Stimulated activated CD4-positive, alpha-beta T cell treated with anti-CD3 and anti-CD28 coated beads, Interleukin-12 subunit alpha, Interleukin-12 subunit beta, amount 100 ng/mL, for 4 hours (primary cell): ENCODE results near the gene RPL10.

Source experiments
- DNase-seq: peaks from one replicate; pipeline ENCODE4 v3.0.0-alpha.2; 2020

Gene RPL10

DNA sequence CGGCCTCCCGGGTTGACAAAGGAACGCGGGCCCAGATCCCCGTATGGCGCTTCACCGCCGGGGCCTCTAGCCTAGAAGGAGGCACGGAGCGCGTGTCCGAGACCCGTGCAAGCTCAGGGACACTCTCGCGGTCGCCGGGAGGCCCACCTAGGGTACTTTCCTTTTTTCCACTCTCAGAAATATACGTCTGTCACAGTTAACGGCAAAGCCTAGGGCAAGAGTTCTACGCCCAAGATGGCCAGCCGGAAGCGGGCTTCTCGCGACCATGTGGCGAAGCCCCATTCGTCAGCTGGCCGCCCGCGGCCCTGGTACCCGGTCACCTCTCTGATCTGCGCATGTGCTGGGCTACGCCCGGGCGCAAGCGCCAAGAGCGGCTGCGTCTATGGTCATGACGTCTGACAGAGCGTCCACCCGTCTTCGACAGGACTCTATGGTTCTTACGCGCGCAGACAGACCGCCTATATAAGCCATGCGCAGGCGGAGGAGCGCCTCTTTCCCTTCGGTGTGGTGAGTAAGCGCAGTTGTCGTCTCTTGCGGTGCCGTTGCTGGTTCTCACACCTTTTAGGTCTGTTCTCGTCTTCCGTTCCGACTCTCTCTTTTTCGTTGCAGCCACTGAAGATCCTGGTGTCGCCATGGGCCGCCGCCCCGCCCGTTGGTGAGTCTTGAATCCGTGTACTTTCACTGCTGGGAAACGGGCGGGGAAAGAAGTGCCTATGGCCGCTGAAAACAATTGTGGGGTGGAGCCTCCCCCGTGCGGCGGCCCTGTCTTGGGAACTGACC lies at the start of gene RPL10:
TSS of gene RPL10 (plus strand) at position 490 of the 780 bp plus-strand sequence. CDS start at position 633, 143 bp downstream.
- DNase-seq, result peak; percentile 80

DNA sequence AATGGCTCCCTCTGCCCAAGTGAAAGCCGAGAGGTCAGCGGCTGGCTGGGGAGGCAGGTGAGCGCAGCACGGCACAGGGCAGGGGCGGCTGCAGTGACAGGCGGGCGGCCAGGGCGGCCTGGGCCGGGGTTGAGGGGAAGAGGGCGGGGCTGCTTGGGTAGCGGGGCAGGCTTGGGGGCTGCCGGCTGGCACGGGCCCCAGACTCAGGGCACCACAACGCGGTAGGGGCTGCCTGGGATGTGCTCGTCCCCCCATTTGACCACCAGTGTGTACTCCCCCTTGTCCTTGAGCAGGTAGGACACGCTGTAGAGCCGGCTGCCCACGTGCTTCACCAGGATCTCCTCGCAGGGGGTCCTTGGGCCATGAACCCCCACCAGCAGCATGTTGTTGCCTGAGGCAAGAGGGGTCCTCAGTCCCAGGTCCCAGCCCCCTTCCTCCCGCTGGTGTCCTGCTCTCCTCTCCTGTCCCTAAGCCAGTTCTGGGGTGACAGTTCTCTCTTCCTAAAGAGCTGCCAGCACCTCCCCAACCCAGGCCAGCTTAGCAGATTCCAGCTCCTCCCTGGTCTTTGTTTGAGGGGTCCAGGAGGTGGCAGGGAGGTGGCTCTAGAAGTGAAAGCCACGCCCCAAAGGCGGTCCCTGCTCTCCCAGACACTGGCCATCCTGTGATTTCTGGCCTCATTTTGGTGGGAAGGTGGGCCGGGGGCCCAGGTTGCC lies 49.4 kb upstream of the RPL10 start:
- no peak for DNase-seq

DNA sequence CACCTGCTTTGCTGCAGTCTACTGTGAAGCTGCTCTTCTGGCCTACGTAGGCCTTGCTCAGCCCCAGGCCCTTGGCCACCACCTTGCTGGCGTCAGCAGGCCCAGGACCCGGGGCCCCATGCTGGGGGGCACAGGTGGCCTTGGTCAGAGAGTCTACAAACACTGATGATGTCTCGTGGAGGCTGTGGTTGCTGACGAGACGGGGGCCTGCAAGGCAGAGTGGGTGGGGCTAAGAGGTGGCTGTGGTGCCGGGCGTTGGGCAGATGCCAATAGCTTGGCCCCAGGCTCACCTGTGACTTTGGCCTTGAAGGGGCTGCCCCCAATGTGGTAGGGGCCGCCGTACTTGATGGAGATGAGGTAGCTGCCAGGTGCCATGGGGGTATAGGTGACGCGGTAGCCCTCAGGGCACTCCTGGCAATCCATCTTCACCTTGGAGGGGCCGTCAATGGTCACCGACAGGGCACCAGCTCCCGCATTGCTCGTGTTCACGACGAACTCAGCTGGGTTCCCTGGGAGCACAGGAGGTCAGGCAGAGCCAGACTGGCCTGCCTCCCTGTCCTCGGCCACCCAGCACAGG lies 48.7 kb upstream of the RPL10 start:
- no peak for DNase-seq

DNA sequence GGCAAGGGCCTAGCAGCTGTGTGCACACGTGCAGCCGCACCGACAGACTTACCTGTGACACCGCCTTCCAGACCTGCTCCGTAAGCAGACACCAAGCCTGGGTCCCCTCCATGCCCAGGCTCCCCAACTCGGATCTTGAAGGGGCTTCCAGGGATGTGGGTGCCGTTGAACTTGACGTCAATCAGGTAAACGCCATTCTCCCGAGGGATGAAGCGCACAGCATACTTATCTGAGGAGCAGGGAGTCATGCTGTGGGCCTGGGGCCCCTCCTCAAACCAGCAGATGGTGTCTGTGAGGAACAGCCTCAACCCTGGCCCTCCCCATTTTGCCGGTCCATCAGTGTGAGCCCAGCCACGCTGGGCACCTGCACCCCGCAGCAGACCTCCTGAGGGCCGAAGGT lies 48.2 kb upstream of the RPL10 start:
- DNase-seq, result no peak

DNA sequence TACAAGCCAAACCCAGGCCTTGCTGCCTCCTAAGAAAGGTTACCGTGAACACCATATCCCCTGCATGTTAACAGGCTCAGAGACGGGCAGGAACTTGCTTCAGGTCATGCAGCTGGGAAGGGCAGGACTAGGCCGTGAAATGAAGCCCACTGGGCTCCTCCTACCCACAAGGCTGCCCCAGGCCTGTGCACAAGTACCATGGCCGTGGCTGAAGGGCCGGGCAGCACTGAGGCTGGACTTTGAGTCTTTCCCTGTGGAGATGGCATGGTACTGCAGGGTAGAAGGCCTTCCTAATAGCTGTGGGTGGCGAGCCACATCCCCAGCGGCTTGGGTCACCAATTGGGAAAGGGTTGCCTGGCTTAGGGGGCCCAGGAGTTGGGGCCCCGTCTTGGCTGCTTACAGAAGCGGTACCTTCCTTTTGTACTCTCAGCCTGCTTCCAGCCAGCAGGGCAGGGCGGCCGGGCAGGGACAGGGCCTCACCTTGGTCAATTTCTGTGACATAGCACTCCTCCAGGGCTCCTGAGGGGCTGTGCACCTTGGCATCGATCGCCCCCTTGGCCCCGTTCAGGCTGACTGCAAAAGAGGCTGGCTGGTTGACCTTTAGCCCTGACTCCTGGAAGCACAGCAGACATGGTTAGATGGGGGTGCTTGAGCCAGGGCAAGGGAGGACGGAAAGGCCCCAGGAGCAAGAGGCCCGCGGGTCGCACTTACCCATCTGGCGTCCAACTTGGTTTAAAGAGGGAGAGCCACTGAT lies 47.6 kb upstream of the RPL10 start:
- no peak for DNase-seq

DNA sequence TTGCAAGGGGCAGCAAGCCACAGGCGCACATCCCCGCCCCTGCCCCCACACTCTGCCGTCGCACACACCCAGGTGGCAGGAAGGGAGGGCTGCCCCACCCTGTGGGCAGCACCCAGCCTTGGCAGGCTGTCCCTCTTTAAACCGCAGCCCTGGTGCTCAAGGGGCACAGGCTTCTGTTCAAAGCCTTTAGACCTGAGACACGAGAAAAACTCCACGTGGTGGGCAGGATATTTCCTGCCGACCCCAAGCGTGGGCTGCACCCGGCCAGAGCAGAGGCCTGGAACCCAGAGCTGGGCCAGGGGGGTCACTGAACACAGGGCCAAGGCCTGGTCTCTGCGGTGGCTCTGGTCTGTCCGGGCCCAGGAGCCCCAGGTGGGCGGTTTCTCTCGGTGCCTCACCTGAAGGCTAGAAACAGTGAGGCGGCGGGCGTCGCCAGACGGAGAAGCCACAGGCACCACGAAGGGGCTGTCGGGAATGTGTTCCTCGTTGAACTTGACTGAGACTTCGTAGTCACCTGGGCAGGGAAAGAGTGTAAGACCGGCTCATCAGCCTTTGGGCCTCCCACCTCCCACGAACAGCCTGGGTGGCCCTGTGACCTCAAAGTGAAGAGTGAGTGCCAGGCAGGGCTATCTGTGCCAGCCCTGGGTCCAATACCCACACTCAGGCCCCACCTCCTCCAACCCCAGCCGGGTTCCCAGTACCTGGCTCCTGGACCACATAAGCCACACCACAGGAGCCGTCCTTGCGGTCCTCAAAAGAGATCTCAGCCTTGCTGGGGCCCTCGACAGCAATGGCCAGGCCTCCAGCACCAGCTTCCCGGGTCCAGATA lies 46.8 kb upstream of the RPL10 start:
- no peak for DNase-seq

DNA sequence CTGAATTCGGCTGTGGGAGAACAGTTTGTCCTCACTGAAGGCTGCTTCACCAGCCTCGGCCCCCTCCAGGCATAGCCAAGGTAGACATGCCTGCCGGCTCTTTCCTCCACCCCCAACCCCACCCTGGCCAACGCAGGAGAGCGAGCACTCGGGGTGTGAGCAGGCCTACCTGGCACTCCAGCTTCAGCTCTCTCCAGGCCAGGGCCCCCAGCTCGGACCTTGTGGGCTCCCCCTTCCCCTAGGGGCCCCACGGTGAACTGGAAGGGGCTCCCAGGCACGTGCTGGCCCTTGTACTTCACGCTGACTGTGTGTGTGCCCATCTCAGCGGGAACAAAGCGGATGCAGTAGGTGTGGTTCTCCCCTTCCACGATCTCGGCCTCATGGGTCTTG lies 46.2 kb upstream of the RPL10 start:
- no peak for DNase-seq

DNA sequence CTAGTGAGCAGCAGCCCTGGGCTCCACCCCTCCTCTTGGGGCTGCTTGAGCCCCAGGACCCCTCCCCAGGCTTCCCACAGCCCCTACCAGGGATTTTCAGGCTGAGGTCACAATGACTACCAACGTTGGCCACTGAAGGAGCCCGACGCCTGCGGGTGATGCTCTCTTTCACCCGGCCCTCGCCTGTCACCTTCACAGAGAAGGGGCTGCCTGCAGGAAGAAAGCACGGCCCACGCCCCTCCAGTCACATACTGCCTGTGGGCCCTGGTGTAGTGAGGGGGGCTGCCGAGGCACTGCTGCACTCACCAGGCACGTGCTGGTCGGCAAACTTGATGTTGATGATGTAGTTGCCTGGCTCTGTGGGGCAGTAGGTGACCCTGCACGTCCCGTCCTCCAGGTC lies 45.7 kb upstream of the RPL10 start:
- no peak for DNase-seq

DNA sequence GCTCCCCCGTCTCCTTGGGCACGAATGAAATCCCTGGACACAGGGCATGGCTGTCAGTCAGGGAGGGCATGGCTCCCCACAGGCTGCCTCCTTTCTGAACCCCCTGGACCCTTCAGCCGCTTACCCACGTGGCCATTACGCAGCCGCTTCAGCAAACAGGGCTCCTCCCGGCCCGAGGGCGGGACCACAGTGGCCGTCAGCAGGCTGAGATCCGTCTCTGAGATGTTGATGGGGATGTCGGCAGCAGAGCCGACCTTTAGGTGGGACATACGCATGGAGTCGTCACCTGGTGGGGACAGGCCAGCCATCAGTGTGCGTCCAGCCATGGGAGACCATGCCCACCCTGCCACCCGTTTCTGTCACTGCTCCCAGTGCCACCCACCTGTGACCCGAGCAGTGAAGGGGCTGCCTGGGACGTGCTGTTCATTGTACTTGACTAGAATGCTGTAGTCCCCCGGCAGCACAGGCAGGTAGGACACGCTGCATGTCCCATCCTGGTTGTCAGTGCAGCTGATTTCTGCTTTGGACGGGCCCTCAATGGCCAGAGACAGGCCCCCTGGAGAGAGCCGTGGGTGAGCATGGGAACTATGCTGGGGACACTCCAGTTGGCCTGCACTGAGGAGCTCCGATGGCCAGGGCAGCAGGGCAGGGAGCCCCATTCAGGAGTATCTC lies 44.9 kb upstream of the RPL10 start:
- DNase-seq, result no peak

DNA sequence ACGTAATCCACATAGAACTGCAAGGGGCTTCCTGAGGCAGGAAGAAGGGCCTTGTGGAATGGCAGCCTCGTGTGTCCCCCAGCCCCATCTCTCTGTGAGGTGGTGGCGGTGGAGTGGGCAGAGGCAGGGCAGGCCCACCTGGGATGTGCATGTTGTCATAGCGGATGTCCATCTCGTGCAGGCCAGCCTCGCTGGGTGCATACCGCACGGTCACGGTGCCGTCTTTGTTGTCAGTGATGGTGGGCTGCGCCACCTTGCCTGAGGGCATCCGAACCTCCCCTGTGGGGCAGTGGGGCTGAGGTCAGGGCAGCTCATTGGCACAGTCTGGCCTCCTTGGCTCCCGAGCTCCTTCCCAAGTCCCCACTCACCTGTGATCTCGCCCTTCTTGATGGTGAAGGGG lies 44.2 kb upstream of the RPL10 start:
- no peak for DNase-seq

DNA sequence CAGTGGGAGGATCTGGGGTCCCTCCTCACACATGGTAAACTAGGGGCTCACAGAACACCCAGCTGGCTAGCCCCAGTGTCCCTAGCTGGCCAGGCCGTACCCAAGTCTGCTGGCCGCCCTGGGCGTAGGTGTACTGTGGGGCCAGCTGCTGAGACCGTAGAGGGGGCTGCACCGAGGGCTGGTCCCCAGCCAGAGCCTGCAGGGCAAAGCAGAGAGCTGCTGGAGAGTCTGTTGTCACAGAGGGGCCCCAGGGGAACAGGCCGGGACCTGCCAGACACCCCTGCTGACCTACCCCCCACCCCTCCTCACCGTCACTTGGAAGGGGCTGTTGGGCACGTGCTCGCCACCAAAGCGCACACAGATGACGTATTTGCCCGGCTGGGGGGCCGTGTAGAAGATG lies 43.7 kb upstream of the RPL10 start:
- no peak for DNase-seq

DNA sequence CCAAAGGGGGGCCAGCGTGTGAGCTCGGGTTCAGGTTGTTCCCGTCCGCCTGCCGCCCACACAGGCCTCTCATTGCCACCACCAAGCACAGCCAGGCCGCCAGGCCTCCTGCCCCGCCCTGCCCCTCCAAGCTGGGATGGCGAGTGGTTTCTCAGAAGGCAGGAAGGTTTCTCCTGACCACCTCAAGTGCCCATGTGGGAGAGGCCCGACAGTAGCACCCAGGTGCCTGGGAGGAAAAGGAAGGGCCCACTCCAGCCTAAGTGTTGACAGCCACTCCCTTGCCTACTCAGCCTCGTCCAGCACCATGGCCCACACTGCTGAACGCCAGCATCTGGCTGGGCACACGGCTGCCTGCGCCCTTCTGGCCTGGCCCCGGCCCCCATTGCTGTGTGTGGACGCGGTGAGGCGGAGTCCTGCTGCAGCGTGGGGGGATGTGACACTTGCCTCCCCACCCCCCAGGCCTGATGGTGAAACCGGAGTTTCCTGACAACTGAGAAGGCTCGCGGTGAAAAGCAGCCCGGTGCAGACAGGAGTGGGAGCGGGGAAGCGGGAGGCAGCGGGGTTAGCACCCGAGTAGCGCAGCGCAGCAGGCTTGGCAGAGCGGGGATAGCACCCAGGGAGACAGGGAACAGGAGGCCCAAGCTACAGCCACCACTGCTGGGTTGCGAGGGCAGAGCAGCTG lies 42.9 kb upstream of the RPL10 start:
- DNase-seq, result no peak

DNA sequence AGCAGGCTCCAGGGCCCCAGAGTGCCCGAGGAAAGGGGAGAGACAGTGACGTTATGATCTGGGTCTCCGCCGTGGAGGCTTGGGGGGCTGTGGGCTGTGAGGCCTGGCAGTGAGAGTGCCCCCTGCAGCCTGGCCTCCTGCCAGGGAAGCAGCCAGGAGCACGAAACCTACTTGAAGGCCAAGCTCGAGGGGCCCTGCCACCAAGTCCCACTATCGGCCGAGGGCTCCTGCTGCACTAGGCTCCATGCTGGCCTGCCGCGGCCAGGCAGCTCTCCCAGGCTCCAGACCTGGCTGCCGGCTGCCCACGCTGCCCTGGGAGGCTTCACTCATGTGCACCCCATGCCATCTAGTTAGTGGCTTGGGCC lies 42.4 kb upstream of the RPL10 start:
- no peak for DNase-seq

DNA sequence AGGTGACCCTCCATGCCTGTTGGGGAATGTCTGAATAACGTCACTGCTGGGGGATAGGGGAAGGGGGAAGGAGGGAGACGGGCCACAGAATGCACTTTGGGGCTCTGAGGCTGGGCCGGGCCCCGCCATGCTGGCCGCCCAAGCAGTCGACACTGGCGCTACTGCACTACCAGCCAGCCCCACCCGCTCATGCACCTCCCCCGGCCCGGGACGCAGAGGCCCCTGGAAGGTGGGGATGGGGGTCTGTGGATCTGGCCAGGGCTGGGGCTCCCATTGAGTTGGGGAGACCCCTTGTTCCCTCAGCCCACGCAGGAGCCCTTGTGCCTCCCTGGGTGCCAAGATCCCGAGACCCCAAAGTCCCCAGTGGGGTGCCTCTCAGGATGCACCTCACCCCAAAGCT lies 41.6 kb upstream of the RPL10 start:
- DNase-seq, result no peak

DNA sequence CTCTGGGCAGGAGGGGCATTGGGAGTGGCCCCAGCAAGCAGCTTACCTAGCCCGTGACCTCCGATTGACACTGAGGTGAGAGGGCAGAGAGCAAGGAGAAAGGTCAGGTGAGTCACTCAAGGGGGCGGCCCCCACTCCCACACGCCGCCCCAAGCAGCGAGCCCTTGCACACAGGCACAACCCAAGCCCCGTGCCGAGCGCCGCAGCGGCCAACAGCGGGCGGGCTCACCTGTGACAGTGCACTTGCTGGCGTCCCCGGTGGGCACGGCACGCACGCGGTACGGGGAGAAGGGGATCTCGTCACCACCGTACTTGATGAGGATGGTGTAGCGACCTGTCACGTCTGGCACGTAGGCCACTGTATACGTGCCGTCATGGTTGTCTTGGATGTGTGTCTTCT lies 41.0 kb upstream of the RPL10 start:
- no peak for DNase-seq

DNA sequence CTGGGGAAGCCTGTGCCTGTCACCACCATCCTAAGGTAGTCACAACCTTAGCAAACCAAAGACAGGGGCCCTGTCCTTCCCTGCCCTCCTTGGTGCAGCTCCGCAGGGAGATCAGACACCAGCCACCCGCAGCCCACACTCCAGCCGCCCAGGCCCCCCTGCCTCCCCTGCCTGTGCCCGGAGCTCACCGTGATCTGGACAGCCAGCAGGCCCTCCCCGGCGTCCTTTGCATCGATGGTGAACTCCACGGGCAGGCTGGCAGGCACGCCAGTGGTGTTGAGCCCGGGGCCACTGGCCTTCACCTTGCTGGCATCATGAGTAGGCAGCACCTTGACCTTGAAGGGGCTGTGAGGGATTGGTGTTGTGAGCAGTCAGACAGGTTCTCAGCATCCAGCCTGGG lies 40.2 kb upstream of the RPL10 start:
- DNase-seq, result no peak

DNA sequence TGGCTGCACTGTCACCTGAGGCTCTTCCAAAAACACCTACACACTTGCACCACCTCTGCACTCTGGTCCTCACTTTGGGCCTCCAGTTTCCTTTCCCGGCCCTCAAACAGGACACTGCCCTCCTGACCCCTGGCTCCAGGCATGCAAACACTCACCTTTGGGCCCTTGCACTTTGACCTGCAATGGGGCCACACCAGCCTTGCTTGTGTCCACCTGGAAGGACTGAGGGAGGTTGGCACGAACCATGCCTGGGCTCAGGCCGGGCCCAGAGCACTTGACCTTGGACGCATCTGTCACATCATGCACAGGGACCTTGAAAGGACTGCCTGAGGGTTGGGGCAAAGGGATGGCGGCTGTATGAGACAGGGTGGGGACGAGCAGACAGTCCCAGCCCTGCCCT lies 39.3 kb upstream of the RPL10 start:
- DNase-seq, result no peak

DNA sequence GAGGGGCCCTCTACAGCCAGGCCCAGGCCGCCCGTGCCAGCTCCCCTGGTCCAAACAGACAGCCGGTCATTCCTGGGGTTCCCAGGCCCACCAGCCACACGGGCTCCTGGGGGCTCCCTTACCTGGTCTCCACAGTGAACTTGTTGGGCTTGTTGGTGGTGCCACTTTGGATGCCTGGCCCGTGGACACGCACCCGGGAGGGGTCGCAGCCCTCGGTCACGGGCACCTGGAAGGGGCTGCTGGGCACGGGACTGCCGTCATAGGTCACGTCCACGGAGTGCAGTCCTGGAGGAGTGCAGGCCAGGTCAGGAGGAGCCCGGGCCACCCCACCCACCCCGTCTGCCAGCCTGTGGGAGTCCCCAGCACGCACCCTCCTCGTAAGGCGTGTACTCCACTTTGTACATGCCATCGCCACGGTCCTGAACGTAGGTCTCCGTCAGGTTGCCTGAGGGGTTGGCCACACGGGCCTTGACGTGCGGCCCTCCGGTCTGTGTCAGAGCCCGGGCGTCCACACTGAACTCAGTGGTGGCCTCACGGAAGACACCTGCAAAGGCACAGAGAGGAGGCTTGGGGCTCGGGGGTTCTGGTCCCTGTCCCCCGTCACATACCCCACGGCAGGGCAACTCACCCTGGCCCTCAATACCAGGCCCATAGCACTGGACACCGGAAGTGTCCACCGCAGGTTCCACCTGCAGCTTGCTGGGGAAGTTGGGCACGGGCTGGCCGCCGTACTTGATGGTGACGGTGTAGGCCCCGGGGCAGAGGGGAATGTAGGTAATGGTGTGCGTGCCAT lies 38.6 kb upstream of the RPL10 start:
- no peak for DNase-seq

DNA sequence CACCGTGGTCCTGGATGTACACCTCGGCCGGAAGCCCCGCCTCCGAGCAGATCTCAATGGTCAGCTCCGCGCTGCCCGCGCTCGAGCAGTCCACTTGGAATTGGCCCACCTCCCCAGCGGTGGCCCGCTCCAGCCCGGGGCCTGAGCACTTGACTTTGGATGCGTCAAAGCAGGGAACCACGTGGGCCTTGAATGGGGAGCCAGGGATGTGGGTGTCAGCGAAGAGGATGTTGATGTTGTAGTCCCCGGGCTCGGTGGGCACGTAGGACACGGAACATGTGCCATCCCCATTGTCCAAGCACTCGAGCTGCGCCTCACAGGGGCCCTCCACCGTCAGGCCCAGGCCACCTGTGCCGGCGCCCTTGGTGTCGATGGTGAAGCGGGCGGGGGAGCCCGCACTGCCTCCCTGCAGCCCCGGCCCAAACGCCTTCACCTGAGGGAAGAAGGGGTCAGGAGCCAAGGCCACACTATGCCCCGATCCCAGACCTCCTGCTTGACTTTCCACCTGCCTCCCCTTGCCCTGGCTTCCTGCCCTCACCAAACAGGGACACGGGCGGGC lies 37.9 kb upstream of the RPL10 start:
- no peak for DNase-seq

DNA sequence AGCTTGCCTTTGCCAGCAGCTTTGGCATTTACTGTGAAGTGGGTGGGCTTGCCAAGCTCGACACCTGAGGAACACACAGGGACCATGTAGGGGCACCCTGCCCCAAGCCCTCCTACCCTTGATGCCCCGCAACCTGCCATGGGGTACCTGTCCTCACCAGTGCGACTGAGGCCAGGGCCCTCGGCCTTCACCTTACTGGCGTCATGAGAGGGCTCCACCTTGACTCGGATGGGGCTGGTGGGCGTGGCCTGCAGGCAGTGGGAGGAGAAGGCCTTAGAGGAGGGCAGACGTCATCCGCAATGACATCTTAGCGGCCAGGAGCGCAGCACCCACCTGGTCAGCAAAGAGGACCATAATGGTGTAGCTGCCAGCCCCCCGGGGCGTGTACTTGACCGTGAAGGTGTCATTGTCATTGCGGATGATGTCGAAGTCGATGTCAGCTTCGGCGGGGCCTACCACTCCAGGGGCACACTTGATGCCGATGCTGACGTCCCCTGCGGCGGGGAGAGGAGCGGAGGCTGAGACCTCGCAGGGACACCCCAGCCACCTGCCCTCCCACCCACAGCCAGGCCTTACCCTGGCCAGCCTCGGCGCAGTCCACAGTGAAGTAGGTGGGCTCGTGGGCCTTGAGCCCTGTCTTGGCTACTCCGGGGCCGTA lies 36.0 kb upstream of the RPL10 start:
- no peak for DNase-seq
